ENCODE data around the gene ITGB4.

The ITGB4 gene

DNA sequence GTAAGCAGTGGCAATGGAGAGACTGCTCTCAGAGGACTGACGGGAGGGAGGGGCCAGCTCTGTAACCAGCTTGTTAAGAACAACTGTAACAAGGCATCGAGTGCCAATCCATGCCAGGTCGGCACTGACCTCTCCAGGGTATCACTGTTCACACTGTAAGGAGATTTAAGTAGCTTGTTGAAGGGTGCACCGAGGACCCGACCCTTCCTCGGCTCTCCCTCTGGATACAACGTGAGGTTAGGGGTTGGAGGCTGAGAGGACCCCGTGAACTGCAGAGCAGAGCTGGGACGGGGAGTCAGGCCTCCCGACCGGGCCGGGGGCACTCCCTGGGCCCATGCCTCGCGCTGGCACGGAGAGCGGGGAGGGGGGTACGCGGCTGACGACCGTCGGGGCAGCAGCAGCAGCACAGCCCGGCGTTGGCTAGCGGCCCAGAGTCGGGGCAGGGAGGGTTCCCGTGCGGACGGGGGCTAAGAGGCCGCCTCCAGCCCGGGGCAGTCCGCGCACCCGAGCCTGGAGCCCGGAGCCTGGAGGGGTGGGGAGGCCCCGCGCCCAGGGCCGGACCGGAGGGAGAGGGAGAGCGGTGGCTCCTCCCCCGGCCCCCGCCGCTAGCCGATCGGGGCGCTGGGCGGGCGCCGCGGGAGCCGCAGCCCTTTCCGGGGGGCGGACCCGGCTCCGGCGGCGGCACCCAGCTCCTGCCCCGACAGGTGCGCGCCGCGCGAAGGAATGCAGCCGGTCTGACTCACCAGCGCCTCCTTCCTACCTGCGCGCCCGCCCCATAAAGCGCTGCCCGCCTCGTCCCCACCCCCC lies at the start of gene ITGB4:
ITGB4 (plus strand) TSS at position 804 of the 807 bp plus-strand sequence. CDS start 3,245 bp downstream, outside the sequence.
- DNase-seq: peak; percentile 61 to 69

DNA sequence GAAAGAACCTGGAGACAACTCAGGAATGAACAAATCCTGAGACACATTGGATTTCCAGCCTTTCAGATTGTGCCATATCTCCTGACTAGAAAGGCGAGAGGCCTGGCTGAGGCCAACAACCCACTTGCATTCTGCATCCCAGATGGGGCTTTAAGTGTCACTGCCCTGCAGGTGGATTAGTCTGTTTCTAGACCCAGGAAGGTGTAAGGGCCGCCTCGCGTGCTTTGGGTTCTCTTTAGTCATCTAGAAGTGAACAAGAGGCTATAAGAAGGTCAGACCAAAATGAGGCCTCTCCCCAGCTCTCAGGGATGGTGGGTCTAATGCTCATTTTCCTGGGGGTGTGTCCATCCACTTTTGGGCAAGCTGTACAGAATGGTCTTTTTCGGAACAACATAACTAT lies 49.2 kb upstream of the ITGB4 start:
- DNase-seq: no peak

DNA sequence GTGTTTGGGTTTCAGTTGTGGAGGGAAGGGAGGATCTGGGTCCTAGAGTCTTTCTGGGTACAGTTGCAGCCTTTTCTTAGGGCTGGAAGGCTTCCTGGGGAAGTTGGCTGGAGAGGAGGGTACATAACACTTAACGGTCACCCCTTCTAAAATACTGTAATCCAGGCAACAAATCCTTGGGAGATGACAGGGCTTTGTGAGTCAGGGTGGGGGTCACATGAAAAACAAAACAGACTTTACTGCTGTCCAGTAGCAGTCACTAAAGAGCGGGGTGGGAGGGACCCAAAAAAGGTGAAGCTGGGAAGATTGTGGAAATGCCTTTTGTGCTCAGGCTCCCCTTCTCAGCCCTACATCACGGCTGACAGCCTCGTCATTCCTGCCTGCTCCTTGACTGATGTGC lies 47.8 kb upstream of the ITGB4 start:
- no peak for DNase-seq

DNA sequence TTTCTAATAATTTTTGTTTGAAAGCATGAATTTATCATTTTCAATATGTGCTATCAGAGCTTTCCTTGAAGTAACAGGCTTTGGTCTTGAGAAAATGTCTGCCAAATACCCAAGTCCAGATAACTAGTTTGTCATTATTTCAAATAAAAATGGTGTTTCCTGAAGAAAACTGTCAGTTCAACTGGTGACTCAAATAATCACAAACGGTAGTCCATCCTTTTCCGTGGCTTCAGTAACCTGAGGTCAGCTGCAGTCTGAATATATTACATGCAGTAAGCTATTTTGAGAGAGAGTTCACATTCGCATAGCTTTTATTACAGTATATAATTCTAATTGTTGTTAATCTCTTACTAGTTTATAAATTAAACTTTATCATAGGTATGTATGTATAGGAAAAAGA lies 44.8 kb upstream of the ITGB4 start:
- no peak for DNase-seq

DNA sequence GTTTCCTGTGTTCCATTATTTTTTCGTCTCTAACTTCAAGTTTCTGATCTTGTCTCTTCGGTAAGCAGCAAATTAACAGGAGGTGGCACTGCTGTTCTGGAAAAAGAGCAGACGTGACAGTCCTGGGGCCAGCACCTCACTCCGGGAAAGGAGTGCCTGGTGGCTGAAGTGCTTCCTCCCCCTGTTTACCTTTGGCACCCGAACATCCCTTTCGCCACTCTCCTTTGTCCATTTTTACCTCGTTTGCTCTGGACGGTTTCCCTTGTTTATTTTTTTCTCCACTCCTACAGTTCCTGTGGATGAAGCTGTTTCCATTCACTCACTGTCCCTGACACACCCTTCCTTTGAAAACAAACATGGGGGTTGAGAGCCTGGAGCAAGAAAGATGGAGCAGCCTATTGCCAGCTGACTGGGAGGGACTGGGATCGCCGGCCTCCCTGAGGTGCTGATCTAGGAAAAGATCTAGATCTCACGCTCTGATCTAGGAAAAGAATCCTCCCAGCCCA lies 41.5 kb upstream of the ITGB4 start:
- no peak for DNase-seq

DNA sequence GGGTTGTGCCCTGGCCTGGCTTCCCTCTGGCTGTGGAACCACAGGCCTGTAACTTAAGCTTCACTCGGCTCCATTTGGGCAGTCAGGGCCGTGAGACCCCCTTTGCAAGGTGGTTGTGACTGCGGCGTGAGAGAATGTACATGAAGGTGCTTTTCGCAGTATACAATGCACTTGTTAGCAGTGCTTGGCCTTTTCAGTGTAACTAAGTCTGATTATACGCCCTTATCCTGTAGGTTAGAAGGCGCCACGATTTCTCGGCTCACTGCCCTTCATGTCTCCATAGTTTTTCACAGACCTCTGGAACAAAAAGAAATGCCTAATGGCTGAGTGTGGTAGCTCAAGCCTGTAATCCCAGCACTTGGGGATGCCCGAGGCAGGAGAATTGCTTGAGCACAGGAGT lies 40.8 kb upstream of the ITGB4 start:
- no peak for DNase-seq

DNA sequence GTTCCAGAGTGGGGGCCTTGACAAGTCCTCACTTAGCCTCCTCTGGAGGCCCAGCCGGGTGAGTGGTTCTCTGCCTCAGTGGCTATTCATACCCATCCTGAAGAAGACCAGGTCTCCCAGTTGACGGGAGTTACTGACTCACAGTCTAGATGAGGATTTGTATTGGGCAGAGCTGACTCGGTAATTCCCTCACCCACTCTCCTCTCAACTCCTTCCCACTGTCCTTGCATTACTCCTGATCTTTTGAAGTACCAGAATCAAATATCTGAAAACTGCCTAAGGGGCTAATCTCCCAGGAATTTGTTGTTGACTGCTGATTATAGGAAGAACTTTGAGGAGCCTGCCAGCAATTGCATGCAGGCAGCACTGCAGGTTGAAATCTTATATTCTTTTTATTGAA lies 40.0 kb upstream of the ITGB4 start:
- DNase-seq: no peak

DNA sequence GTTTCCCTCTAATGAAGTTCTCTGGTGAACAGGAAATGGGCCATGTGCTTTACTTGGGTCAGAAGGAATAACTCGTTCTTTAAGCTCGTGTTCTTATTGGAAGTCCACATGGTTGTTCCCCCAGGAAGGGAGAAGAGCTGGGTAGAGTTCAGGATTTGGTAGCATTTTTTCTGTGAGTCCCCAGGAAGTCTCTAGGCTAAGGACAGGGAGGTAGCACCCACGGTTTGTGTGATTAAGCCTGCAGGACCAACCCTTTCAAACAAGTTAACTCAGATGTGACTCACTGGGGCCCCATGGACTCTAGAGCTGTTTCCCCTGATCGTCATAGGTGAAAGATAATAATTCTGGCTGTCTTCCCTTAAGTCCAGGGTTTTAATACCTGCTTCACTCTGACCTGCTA lies 37.7 kb upstream of the ITGB4 start:
- no peak for DNase-seq

DNA sequence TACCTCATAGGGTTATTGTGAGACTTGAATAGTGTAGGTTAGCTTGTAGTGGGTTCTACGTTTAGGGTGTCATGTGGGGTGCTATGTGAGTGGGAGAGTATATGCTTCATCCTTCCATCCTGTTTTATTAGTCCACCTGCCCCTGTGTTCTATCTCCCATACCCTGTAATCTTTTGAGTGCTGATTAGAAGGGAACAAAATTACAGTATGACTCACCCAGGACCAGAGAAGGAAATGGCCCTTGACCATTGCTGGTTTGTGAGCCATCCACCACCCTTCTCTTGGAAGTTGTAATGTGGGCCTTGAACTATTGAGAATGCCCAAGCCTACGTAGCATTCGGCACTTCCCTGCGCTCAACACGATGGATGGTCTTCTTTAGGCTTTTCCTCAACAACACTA lies 37.0 kb upstream of the ITGB4 start:
- no peak for DNase-seq

DNA sequence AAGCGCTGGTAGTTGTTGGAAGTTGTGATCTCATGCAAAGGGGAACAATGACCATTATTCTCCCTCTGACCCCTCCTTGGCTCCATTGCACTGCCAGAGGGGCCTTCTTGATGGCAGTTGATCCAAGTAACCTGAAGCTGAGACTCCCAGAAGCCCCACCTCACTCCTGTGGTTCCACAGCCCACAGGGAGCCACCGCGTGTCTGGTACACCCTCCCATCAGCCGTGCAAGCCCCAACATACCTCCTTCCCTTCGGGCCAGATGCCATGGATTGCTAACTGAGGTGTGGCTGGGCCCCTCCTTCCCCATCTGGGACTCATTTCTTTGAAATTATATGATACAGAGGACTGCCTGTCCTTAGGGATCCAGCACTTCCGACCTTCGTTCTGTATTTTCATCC lies 36.3 kb upstream of the ITGB4 start:
- DNase-seq: no peak

DNA sequence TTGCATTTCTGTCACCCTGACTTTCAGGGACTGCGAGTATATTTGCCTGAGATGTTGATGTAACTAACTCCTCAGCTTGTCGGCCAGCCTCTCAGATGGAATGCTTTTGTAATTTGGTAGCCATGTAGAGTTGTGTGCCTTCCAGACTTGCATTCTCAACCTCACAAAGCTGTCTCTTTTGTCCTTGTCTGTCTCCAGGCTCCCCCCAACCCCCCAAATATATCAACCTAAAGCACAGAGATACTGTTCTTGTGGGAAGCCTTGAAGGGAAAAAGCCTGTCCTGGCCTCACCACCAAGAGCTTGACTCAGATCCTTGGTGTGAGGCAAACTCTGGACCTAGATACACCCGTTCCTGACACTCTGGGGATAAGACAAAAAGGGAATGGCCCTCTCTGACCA lies 35.8 kb upstream of the ITGB4 start:
- DNase-seq: no peak

DNA sequence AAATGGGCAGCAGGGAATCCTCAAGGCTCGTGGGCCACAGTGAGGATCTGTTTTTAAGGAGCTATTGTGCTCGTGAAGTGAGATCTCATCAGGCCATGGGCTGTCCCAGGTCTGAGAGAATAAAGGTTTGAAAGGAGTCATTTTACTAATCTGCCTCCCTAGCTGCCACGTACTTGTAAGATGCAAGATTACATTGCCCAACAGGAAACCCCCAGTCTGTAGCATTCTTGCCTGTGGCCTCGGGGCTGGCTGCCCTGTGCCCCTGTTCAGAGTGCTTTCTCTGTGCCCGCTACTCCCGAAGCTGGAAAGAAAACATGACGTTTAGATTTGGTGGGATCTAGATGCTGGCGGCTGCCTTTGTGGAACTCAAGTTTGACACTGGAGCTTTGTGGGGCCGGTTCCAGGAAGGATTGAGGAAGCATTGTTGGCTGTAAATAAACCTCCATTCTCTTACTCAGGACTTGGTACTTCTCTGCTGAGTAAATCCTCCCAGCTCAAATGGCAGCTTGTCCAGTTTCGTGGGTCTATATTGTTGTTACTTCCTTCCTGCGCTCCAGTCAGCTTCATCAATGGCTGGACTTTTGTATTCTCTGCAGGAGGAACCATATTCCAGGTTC lies 32.9 kb upstream of the ITGB4 start:
- no peak for DNase-seq

DNA sequence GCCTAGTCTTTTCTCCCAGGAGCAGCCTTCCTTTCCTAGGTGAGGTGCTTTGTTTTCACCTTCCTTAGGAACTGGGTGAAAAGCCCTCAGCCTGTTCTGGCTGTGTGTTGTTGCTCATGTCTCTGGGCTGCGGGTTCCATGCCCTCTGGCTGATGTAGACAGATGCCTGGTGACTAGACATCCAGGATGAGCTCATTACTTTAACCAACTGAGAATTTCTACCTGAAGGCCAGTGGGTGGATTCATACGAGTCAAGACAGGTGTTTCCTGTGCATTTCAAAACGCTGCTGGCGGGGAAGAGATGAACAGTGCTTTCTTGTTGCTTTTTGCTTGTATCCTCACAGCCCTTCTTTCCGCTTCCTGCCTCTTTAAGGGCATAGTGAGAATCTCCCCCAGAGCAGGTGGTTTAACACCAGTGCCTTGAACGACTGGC lies 31.8 kb upstream of the ITGB4 start:
- DNase-seq: peak; percentile 21 to 36

DNA sequence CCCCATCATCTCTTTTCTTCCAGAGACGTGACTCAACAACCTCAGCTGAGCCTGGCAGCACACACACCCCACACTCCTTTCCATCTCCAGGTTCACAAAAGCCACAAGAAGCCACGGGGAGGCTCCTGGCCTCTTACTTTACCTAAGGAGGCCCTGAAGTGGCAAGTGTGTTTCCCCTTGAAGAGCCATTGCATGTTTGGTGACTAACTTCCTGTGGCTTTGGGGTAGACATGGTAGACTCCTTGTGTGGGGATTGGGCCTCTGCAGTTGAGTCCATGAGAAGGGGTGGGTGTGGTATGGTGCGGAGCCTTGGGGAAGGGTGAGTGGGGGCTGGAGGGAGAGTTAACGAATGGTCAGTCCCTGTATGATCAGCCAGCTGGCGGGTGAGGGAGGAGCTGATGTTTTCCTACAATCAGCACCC lies 29.9 kb upstream of the ITGB4 start:
- DNase-seq: no peak

DNA sequence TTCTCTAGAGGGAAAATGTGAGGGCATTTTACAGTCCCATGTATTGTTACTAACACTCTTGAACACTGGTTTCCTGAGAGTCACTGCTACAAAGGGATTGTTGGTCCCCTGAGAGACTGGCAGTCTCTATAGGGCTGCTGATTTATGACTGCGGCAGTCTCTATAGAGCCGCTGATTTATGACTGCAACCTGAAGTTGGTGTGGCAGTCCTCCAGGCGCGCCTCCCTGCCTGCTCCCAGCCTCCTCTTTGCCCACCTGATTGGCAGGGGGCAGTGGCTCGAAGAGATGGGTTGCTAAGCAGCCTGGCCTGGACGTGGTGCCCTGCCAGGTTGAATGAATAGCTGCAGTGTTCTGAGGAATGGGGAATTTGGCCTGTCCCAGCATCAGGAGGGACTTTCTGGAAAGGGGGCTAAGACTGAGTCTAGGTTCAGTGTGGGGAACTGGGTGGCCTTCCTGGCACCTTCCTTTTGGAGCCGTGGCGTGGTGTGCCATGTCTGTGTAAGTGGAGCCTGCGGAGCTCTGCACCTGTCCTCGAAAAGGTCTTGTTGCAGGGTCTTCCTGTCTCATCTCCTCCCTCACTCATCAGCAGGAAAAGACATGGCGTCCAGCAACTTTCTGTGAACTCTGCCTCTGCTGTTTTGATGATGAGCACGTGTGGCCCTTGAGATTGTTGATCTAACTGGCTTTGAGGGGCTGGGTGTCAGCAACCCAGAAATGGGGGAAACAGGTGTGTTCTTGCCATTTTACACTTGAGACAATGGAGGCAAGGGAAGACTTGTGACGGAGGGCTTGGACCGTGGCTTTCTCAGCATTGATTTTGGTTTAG lies 29.2 kb upstream of the ITGB4 start:
- no peak for DNase-seq

DNA sequence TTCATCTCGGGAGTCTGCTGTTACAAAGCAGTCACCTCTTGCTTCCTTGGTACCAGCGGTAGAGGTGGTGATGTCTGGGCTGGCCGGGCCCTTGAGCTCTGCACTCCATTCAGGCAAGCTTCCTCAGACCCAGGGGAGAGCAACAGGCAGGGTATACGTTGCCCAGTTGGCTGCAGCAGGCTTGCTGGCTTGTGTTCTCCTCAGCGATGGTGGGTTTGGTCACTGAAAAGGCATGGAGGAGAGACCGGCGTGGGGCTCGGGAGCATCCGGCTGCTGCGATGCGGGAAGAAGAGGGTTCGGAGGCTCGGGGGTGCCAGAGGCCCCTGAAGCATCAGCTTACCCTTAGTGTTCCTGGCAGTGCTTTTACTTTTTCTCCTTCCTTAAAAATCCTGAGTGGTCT lies 28.3 kb upstream of the ITGB4 start:
- DNase-seq: no peak

DNA sequence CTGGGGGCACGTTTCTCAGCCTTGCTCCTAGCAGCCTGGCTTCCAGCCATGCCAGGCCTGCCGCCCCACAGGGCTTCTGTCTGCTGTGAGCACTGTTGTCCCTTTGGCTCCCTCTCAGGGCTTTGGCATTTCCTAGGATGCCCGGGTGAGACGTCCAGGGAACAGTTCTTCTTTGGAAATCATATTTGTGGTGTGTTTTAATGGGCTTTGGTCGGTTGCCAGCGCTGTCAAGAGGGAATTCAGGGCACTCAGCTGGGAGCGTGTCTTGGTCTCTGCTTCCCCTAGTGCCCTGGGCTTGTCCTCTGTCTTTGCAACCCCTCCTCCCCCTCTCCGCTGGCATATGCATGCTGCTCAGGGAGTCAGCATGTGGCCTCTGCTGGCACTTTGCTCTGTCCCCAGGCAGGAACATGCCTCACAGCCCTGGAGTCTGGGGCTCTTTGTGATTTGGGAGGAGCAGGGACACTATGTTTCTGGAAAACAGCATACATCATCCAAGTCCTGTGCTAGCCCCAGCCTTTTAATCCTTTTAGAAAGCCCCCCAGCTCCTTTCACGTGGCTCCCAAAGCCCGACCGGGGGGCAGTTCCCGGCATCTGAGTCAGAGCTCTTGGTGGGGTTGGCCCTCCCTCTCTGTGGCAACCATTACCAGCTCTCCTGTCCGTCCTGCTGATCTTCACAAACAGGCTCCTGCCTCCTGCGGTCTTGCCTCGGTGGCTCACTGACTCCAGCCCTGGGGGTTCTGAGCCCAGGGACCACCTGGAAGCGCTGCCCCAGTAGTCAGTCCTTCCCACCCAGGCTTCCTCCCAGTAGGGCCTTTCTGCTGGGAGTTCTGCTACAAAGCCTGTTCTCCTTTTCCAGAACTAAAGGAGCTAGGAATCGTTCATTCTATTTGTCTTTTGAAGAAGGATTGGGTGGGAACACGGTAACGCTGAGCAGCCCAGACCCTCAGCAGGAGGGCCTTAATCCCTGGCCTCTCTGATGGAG lies 27.5 kb upstream of the ITGB4 start:
- no peak for DNase-seq

DNA sequence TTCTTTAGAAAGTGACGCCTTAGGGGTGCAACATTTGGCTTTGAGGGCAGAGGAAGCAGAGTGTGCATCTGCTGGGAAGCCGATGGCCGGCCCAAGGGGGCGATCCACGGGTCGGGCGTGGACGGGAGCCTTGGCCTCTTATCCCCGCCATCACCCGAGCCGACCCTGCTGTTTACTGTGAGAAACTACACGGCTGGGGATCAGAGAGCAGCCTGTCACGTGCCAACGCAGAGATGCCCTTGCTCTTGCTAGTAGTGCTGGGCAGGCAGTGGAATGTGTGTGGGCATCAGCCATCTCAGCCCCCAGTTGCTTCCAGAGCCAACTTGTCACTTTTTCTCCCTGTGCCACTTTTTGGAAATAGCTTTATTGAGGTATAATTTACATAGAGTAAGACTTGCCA lies 26.7 kb upstream of the ITGB4 start:
- no peak for DNase-seq

DNA sequence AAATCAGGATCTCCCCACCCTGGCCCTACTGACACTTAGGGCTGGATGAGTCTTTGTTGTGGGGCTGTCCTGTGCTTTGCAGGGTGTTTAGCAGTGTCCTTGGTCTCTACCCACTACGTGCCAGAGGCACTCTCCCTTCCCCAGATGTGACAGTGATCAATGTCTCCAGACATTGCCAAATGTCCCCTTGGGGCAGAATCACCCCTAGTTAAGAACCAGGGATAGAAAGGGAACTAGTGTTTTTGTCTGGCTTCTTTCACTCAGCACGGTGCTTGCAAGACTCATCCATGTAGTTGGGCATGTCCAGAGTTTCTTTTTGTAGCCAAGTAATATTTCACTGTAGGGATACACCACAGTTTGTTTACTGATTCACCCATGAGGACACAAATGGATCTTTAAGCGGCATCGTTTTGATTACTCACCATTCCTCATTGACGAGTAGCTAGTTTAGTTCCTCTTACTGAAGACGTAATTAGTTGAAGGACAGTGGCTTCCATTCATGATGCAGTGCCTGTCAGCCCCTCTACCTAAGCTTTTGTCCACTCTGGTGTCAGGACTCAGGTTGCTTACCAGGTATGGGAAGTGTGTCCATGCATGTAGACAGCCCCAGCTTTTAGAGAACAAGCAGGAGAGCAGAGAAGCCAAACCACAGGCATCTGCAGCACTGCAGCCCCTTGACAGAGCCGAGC lies 26.0 kb upstream of the ITGB4 start:
- no peak for DNase-seq

DNA sequence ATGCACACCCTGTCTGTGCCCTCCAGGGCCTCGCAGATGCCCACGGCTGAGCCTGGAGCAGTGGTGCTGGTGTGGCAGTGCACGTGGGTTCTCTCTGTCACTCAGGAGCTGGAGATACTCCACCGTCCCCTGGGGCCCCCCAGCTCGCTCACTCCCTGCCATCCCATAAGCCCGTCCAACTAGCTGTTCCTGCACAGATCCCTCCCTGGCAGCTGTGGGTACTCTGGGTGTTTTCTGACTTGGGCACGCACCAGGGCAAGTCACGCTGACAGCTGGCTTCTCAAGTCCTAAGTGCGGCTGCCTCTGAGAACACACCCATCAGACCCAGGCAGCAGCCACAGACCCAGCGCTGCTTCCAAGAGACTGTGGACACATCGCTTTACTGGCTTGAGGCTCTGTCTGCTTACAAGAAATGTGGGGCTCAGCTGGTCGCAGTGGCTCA lies 25.4 kb upstream of the ITGB4 start:
- no peak for DNase-seq

DNA sequence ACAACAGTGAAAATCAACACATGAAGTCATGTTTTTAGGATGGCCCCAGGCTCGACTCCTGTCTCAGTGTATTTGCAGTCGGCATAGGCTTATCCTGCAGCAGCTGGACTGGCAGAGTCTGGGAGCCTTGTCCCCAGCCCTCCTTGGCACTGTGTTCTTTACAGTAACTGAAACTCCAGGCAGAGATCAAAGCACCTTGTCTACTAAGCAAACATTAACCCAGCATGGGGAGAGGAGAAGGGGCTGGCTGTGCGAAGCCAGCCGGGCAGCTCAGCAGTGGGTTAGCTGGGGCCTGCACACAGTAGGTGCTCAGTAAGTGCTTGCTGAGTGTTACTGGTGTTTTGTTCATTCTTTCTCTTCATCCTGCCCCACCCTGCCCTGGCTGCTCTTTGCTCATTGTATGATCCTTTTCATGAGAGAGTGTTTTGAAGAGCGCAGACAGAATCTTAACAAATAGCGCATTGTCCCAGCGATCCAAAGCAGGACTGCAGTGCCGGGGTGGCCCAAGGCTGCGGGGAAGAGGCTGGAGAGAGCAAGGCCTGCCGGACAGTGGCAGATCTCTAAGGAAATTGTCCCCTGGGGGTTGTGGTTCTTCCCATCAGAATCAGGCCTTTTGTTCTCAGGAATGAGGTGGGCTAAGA lies 23.5 kb upstream of the ITGB4 start:
- no peak for DNase-seq
